Ishikawa (cell line): ENCODE measurements around the gene NOL6.
A peak's percentile ranks its signal among the peaks of the same experiment; 100 is the strongest.

Source experiments
- CEBPB ChIP-seq: IDR thresholded peaks from 2 replicates; pipeline ENCODE4 v1.6.1; 2012
- CREB1 ChIP-seq: IDR thresholded peaks from 2 replicates; pipeline ENCODE4 v1.6.1; 2012; ENCODE audit warnings: low read depth
- EGR1 ChIP-seq: IDR thresholded peaks from 2 replicates; pipeline ENCODE4 v1.6.1; 2012
- EP300 ChIP-seq: IDR thresholded peaks from 2 replicates; pipeline ENCODE4 v1.6.1; 2012; ENCODE audit warnings: borderline replicate concordance
- FOXM1 ChIP-seq: IDR thresholded peaks from 2 replicates; pipeline ENCODE4 v1.6.1; 2012; ENCODE audit warnings: low read depth, borderline replicate concordance
- NFIC ChIP-seq: IDR thresholded peaks from 2 replicates; pipeline ENCODE4 v1.6.1; 2012
- RAD21 ChIP-seq: IDR thresholded peaks from 2 replicates; pipeline ENCODE4 v1.6.1; 2012; ENCODE audit warnings: low read depth
- TAF1 ChIP-seq: IDR thresholded peaks from 2 replicates; pipeline ENCODE4 v1.6.1; 2012; ENCODE audit warnings: low read depth, mild to moderate bottlenecking
- TCF12 ChIP-seq: IDR thresholded peaks from 2 replicates; pipeline ENCODE4 v1.6.1; 2012; ENCODE audit warnings: low read depth
- TEAD4 ChIP-seq: IDR thresholded peaks from 2 replicates; pipeline ENCODE4 v1.6.1; 2012
- USF1 ChIP-seq: IDR thresholded peaks from 2 replicates; pipeline ENCODE4 v1.6.1; 2012
- YY1 ChIP-seq: IDR thresholded peaks from 2 replicates; pipeline ENCODE4 v1.6.1; 2012; ENCODE audit warnings: low read depth
- ZBTB7A ChIP-seq: IDR thresholded peaks from 2 replicates; pipeline ENCODE4 v1.6.1; 2012; ENCODE audit warnings: low read depth
- TF ChIP-seq, protein P1 (sequence below): IDR thresholded peaks from 2 replicates; pipeline ENCODE4 v1.6.1; 2012; ENCODE audit warnings: low read depth, mild to moderate bottlenecking
- TF ChIP-seq, protein P2 (sequence below): IDR thresholded peaks from 2 replicates; pipeline ENCODE4 v1.6.1; 2012

The NOL6 gene

GRCh38 chr9:33468215-33468730 lies 5.5 kb downstream of the NOL6 start:
- TF ChIP-seq, protein P1, sequence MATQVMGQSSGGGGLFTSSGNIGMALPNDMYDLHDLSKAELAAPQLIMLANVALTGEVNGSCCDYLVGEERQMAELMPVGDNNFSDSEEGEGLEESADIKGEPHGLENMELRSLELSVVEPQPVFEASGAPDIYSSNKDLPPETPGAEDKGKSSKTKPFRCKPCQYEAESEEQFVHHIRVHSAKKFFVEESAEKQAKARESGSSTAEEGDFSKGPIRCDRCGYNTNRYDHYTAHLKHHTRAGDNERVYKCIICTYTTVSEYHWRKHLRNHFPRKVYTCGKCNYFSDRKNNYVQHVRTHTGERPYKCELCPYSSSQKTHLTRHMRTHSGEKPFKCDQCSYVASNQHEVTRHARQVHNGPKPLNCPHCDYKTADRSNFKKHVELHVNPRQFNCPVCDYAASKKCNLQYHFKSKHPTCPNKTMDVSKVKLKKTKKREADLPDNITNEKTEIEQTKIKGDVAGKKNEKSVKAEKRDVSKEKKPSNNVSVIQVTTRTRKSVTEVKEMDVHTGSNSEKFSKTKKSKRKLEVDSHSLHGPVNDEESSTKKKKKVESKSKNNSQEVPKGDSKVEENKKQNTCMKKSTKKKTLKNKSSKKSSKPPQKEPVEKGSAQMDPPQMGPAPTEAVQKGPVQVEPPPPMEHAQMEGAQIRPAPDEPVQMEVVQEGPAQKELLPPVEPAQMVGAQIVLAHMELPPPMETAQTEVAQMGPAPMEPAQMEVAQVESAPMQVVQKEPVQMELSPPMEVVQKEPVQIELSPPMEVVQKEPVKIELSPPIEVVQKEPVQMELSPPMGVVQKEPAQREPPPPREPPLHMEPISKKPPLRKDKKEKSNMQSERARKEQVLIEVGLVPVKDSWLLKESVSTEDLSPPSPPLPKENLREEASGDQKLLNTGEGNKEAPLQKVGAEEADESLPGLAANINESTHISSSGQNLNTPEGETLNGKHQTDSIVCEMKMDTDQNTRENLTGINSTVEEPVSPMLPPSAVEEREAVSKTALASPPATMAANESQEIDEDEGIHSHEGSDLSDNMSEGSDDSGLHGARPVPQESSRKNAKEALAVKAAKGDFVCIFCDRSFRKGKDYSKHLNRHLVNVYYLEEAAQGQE: no peak
- TF ChIP-seq, protein P2, sequence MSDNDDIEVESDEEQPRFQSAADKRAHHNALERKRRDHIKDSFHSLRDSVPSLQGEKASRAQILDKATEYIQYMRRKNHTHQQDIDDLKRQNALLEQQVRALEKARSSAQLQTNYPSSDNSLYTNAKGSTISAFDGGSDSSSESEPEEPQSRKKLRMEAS: no peak
- no peak for TF ChIP-seq TEAD4
- no peak for TF ChIP-seq RAD21
- no peak for TF ChIP-seq TAF1
- TF ChIP-seq TCF12: no peak
- no peak for TF ChIP-seq CREB1
- no peak for TF ChIP-seq NFIC
- no peak for TF ChIP-seq EP300
- TF ChIP-seq USF1: no peak
- TF ChIP-seq FOXM1: no peak
- TF ChIP-seq ZBTB7A: no peak
- TF ChIP-seq EGR1: no peak
- TF ChIP-seq CEBPB: no peak
- no peak for TF ChIP-seq YY1

DNA sequence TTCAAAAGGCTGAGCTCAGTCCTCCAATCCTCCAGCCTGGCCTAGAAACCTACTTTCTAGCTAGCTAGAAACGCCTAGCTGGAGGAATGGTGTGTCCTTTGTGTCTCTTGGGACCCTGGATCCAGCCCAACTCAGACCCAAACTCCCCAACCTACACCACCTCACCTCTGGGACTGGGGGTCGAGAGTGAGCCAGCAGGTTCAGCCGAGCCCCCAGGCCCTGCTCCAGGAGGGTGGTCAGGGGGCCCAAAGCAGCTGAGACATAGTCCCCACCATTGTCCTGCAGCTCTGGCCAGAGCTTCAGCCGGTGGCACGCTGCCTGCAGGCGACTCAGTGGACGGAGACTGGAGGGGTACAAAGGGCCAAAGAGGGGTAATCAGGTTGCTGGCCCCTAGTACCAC lies 6.2 kb downstream of the NOL6 start:
- TF ChIP-seq NFIC (no peak), EP300 (no peak), CEBPB (no peak), TEAD4 (no peak), USF1 (no peak), YY1 (no peak), FOXM1 (no peak), TCF12 (no peak), CREB1 (no peak)
- TF ChIP-seq, protein P2: no peak

- TF ChIP-seq RAD21 (peak; percentile 80), USF1 (no peak)
These were observed 6.9 kb downstream of the NOL6 start for GRCh38 chr9:33466565-33467495.

- no peak for TF ChIP-seq YY1
- TF ChIP-seq TCF12: no peak
- no peak for TF ChIP-seq TAF1
- no peak for TF ChIP-seq NFIC
- no peak for TF ChIP-seq CREB1
- TF ChIP-seq TEAD4: no peak
- no peak for TF ChIP-seq FOXM1
These were observed 7.8 kb downstream of the NOL6 start for GRCh38 chr9:33465596-33466564.

DNA sequence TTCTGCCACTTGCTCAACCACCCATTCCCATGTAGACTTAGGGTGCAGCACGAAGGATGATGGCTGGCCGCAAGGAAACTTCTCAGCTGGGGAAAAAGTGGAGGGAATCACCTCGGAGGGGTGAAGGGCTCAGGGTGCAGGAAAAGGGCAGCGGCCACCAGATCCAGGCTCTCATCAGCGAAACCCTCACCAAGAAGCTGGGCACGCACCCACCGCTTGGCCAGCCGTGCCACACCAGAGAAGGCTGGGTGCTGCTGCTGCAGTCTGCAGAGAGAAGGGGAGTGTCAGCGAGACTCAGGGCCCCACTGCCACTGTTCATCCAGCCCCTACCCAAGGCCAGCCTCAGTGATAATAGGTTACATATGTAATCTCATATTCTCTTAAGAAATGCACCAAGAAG lies 8.6 kb downstream of the NOL6 start:
- TF ChIP-seq, protein P1: no peak
- TF ChIP-seq EP300 (no peak), TEAD4 (no peak)
